Stimulated activated CD4-positive, alpha-beta T cell treated with anti-CD3 and anti-CD28 coated beads, Interleukin-2, amount 100 ng/mL, for 24 hours (primary cell): ENCODE data around the gene ALPK3.

Source experiments
- DNase-seq, 2 donors: peaks; one replicate each; pipeline ENCODE4 v3.0.0-alpha.2; 2020

The ALPK3 gene

DNA sequence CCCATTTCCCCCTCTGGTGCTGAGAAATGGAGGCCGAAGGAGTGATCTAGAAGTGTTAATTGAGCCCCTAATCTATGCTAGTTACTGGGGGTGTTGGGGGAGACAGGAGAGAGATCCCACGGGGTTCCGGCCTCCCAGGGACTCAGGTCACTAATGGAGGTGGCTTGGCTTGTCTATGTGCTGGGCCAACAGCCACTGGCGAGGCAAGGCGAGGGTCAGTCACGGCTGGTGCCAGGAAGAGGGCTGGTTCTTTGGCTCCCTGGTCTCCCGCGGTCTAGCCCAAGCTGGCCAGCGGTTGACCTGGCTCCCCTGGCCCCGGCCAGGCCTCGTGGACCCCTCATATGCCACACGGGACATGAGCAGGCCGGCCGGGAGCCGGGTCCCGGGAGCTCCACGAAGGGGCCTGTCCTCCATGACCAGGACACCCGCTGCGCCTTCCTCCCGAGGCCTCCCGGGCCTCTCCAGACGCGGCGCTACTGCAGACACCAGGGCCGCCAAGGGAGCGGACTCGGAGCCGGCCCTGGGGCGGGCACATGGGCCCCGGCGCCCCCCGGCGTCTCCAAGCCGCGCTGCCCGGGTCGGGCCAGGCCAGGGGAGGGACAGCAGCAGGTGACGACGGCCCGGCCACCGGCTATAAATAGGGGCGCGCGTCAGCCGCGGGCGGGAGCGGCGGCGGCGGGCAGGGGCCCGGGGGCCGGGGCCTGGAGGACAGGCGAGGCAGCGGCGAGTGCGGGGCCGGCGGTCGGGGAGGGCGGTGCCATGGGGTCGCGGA is at the start of gene ALPK3:
TSS of gene ALPK3 (plus strand) at position 663 of the 772 bp plus-strand sequence. CDS start at position 760, 97 bp downstream.
- DNase-seq, result no peak

DNA sequence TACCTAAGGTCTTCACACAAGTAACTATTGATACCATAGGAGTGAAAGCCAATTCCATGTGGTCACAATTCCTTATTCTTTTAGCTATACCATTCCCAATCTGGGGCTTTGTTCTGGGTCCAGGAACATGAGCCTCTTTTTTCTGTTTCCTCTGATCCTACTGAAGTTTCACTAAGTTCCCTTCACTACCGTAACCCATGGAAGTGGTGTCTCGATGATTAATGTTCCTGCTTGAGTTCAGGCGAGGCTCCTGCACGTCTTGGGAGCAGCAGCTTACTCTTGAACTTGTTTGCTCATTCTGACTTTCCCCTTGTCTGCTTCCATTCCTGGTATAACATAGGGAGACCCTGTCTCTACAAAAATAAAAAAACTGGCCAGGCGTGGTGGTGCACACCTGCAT is 45.1 kb upstream of the ALPK3 start:
- DNase-seq, result no peak

- no peak for DNase-seq
Measured at GRCh38 chr15:84772467-84772866, 44.7 kb upstream of the ALPK3 start.

DNA sequence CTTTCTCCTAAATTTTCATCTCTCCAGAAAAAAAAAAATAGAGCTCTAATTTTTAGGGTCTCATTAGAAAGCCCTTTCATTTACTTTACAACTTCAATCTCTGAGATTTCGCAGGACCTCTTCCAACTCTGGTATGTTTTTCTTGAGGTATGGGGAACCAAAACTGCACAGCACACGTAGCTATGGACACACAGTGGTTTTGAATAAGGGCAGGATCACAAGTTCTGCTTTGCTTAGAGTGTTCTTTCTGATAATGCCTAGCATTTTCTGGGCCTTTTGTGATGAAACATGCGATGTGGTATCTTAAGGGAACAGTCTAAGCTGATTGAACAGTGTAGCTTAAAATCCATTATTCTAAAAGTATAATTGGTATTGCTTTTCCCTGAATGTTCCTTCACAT is 43.4 kb upstream of the ALPK3 start:
- DNase-seq, result no peak

GRCh38 chr15:84775867-84776449 is 41.2 kb upstream of the ALPK3 start:
- no peak for DNase-seq

GRCh38 chr15:84778194-84778593 is 39.0 kb upstream of the ALPK3 start:
- DNase-seq, result no peak

- no peak for DNase-seq
Measured at GRCh38 chr15:84780492-84780891, 36.7 kb upstream of the ALPK3 start.

- DNase-seq, result no peak
Measured at GRCh38 chr15:84781495-84781894, 35.7 kb upstream of the ALPK3 start.

DNA sequence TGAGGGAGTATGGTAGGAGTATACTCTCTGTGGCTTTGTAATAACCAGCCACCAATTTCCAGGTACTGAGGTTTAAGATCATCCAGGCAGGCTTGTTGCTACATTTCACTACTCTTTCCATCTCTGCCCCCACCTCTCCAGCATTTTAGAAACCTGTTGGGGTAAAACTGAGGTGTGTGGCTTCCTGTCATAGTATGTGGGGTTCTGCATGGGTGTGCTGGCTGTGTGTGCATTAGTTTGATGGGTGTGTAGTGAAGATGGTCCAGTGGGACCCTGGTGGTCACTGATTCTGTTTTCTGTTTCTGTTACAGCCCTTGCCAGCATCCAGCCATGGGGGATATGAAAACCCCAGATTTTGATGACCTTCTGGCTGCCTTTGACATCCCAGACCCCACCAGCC is 34.8 kb upstream of the ALPK3 start:
- no peak for DNase-seq

GRCh38 chr15:84783493-84784251 is 33.5 kb upstream of the ALPK3 start:
- no peak for DNase-seq

DNA sequence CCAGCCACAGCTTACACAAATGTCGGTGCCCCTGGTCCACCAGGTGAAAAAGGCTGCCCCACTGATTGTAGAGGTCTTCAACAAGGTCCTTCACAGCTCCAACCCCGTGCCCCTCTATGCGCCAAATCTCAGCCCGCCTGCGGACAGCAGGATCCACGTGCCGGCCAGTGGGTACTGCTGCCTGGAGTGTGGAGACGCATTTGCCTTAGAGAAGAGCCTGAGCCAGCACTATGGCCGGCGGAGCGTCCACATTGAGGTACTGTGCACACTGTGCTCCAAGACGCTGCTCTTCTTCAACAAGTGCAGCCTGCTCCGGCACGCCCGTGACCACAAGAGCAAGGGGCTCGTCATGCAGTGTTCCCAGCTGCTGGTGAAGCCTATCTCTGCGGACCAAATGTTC is 32.9 kb upstream of the ALPK3 start:
- DNase-seq, result no peak

DNA sequence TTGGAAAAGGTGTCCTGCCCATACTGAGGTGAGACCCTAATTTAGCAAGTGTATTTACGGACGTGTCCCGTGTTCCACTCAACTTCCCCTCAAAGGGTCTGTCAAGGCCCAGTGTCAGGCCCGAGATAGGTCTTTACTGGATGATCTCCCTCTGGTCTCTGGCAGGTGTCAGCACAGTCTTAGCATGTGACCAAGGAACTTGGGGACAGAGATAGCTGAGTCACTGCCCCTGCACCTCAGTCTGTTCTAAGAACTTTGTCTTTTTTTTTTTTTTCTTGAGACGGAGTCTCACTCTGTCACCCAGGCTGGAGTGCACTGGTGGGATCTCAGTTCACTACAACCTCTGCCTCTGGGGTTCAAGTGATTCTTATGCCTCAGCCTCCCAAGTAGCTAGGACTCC is 32.1 kb upstream of the ALPK3 start:
- DNase-seq, result no peak

- DNase-seq, result no peak
Measured at GRCh38 chr15:84788500-84788899, 28.7 kb upstream of the ALPK3 start.

GRCh38 chr15:84789762-84790161 is 27.4 kb upstream of the ALPK3 start:
- no peak for DNase-seq

DNA sequence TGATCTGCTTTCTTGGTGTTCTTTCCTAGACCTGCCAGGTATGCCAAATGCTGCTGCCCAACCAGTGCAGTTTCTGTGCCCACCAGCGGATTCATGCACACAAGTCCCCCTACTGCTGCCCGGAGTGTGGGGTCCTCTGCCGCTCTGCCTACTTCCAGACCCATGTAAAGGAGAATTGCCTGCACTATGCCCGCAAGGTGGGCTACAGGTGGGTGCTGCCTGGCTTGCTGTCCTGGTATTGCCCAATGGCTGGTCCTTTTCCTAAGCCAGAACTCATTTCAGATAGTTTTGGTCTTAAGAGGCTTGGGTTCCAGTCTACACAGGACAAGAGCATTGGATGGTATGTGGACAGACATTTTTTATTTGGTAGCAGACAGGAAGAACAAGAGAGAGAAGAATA is 26.5 kb upstream of the ALPK3 start:
- DNase-seq, result no peak

GRCh38 chr15:84791763-84792162 is 25.4 kb upstream of the ALPK3 start:
- no peak for DNase-seq

- DNase-seq, result no peak
Measured at GRCh38 chr15:84793431-84794161, 23.6 kb upstream of the ALPK3 start.

GRCh38 chr15:84794162-84794547 is 23.0 kb upstream of the ALPK3 start:
- DNase-seq, result no peak

DNA sequence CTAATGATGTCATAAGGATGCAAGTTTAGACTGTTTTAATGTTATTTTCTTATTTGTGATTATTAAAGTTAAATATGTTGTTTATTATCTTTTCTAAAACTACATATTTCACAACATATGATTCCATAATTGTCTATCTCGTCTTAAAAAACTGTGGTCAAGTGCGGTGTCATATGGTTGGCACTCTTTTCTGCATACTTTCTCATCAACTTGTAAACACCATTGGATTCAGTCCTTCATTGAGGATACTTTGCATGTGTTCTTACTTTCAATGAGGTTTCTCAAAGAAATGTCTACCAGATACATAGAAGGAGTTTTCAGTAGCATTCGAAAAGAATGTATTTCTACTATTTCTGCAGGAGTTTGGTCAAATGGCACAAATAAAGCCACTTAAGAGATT is 22.0 kb upstream of the ALPK3 start:
- no peak for DNase-seq

GRCh38 chr15:84797212-84797611 is 19.9 kb upstream of the ALPK3 start:
- no peak for DNase-seq

GRCh38 chr15:84797801-84798200 is 19.4 kb upstream of the ALPK3 start:
- DNase-seq, result no peak

DNA sequence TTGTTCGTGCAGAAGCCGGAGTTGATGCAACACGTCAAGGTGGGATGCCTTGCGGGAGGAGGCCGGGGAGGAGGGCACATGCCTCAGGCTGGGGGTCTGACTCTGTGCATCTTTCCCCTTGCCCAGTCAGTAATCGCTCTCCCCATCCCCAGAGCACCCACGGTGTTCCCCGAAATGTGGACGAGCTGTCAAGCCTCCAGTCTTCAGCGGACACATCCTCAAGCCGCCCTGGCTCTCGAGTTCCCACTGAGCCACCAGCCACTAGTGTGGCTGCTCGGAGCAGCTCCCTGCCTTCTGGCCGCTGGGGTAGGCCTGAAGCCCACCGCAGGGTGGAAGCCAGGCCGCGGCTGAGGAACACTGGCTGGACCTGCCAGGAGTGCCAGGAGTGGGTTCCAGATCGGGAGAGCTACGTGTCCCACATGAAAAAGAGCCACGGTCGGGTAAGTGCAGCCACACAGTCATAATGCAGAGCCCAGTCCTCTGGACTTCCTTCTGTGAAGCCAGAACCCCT is 18.7 kb upstream of the ALPK3 start:
- no peak for DNase-seq

- no peak for DNase-seq
Measured at GRCh38 chr15:84799511-84800187, 17.5 kb upstream of the ALPK3 start.
